Tibial nerve (tissue), 4 donors: Measurements from ENCODE around the gene FN3KRP. TPM values are rescaled to one million over a fixed set of nuclear protein-coding genes. Genes with fewer than 3 reads are reported as not detected.

ENCODE experiments used
- DNase-seq, 2 donors: peaks; one replicate each; pipeline ENCODE4 v3.0.0-alpha.2; 2019; ENCODE audit warnings: low spot score in 2 of 2
- H3K27ac ChIP-seq, 4 donors: fragments of 200-600 bp; sonication (generic) in 3 of 4; one replicate each; pipeline ENCODE4 v1.5.1; 2017 to 2019; ENCODE audit warnings: mild to moderate bottlenecking in 1 of 4
- H3K27me3 ChIP-seq, 2 donors: fragments of 200-600 bp; sonication (generic) in 1 of 2; one replicate each; pipeline versions ENCODE4 v1.5.1 to v1.6.0; 2017 to 2019
- H3K36me3 ChIP-seq, 3 donors: fragments of 200-600 bp; sonication (generic); one replicate each; pipeline ENCODE4 v1.5.1; 2018 to 2019
- H3K4me1 ChIP-seq, 4 donors: fragments of 200-600 bp; sonication (generic) in 3 of 4; one replicate each; pipeline ENCODE4 v1.5.1; 2017 to 2019
- H3K4me3 ChIP-seq, 4 donors: fragments of 200-600 bp; sonication (generic) in 3 of 4; one replicate each; pipeline ENCODE4 v1.5.1; 2017 to 2019; ENCODE audit warnings: mild to moderate bottlenecking in 1 of 4, moderate library complexity in 1 of 4
- H3K9me3 ChIP-seq, 4 donors: fragments of 200-600 bp; sonication (generic) in 3 of 4; one replicate each; pipeline ENCODE4 v1.5.1; 2017 to 2019
- EP300 ChIP-seq, 2 donors: sonication (generic); formaldehyde crosslinking; IDR thresholded peaks; one replicate each; pipeline ENCODE4 v1.6.1; 2017; ENCODE audit warnings: antibody characterized with exemption in 2 of 2, mild to moderate bottlenecking in 1 of 2
- POLR2A ChIP-seq, 2 donors: fragments of 450-650 bp; IDR thresholded peaks; one replicate each; pipeline ENCODE4 v1.6.1; 2017; ENCODE audit warnings: antibody characterized with exemption in 2 of 2, mild to moderate bottlenecking in 2 of 2, moderate library complexity in 2 of 2
- WGBS, 2 donors: methylation state at CpG; one replicate each; pipeline ENCODE4 v1.1.5; 2018; 5-methylcytosine and 5-hydroxymethylcytosine counted together
- total RNA-seq, 4 donors: library from RNA; depleted of rRNA; stranded (reverse); fragments of >200 nt; gene quantifications; one replicate each; pipeline ENCODE4 v1.1.0, GENCODE V29; 2016
- TF ChIP-seq, protein P1 (sequence below), 5 experiments: fragments of 200-600 bp in 3 of 5; fragments of 450-650 bp in 2 of 5; sonication (generic) in 3 of 5; IDR thresholded peaks; one replicate each; pipeline ENCODE4 v1.5.1; 2016 to 2019; ENCODE audit warnings: antibody characterized with exemption in 5 of 5, mild to moderate bottlenecking in 3 of 5, moderate library complexity in 2 of 5

FN3KRP gene
- total RNA-seq, 4 donors from 2014 or later, result 17.4 to 22.5 (median 21.0) TPM

DNA sequence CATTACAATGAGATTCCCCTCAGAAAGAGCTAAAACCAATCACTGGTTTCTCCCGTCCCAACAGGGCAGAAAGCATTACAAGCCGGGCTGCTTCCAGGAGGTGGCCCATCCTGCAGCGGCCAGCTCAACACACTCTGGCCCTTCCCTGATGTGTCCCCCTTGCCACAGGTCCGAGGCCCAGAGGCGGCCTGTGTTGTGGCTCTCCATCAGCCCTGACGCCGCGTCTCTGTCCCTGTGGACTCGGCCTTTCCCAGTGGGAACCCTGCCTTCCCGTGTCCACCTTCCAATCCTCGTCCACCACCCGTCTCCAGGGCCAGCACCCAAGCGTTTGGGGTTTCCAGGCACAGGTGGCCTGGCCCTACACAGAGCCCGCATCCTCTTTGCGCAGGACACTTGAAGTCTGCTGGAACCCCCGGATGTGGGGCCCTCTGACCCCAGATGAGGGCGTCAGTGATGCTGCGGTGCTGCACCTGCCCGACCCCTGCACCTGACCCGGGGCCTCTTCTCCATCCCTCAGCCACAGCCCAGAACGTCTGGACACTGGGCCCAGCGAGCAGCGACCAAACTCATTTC is 39.1 kb upstream of the FN3KRP start:
- H3K4me1 ChIP-seq, result peaks cover 0 to 20% (median 2%) of the 10 kb centered on the region in 4 donors
- H3K27me3 ChIP-seq, result no peaks in the 10 kb centered on the region
- TF ChIP-seq EP300 (IDR thresholded peaks at IDR 0.05), result no peak
- TF ChIP-seq POLR2A (IDR thresholded peaks at IDR 0.05), result no peak
- TF ChIP-seq, protein P1, sequence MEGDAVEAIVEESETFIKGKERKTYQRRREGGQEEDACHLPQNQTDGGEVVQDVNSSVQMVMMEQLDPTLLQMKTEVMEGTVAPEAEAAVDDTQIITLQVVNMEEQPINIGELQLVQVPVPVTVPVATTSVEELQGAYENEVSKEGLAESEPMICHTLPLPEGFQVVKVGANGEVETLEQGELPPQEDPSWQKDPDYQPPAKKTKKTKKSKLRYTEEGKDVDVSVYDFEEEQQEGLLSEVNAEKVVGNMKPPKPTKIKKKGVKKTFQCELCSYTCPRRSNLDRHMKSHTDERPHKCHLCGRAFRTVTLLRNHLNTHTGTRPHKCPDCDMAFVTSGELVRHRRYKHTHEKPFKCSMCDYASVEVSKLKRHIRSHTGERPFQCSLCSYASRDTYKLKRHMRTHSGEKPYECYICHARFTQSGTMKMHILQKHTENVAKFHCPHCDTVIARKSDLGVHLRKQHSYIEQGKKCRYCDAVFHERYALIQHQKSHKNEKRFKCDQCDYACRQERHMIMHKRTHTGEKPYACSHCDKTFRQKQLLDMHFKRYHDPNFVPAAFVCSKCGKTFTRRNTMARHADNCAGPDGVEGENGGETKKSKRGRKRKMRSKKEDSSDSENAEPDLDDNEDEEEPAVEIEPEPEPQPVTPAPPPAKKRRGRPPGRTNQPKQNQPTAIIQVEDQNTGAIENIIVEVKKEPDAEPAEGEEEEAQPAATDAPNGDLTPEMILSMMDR (IDR thresholded peaks at IDR 0.05), result no peak
- DNase-seq, result no peak
- peaks cover 0 to 15% (median 5%) of the 10 kb centered on the region in 4 donors for H3K9me3 ChIP-seq
- WGBS, 2 donors, result 82 to 89% methylated on average over 23 of the region's 23 CpGs
- no peak overlapping the region for H3K4me3 ChIP-seq
- H3K36me3 ChIP-seq, result peaks cover 0 to 9% (median 0%) of the 10 kb centered on the region in 3 donors
- H3K27ac ChIP-seq, result no peak overlapping the region

DNA sequence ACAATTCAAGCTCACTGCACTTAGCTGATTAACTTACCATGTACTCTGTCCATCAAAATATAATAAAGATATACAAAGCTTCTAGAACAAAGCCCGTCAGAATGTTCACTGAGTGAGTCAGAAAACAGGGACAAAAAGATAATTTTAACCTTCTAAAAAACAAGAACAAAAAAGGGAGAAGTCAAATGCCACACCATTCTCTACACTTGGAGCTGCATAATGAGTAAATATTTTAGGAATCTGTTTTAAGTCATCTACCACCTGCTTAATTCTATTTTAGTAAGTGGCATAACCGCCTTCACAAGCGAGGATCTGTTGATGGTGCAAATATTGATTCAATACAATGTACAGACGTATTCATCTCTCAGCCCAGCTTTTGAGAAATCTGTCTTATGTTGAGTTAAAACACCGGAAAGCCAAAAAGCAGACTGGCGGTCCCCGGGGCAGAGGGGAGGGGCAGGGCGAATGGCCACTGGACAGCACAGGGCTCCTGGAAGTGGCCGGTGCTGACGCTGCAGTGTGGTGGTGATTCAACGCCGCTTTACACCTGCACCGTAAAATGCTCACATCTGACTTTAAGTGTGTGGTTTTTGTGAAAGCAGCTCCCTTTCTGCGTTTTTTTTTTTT is 38.1 kb upstream of the FN3KRP start:
- 86 to 91% methylated on average over 14 of the region's 14 CpGs for WGBS, 2 donors
- TF ChIP-seq EP300 (IDR thresholded peaks at IDR 0.05), result no peak
- TF ChIP-seq, protein P1 (IDR thresholded peaks at IDR 0.05), result no peak
- TF ChIP-seq POLR2A (IDR thresholded peaks at IDR 0.05), result no peak
- Histone ChIP-seq H3K4me3 (no peak overlapping the region), H3K9me3 (peaks cover 0 to 15% (median 5%) of the 10 kb centered on the region in 4 donors), H3K27me3 (no peaks in the 10 kb centered on the region), H3K36me3 (peaks cover 0 to 9% (median 0%) of the 10 kb centered on the region in 3 donors), H3K27ac (no peak overlapping the region), H3K4me1 (peaks cover 0 to 17% (median 2%) of the 10 kb centered on the region in 4 donors)
- DNase-seq, result no peak

DNA sequence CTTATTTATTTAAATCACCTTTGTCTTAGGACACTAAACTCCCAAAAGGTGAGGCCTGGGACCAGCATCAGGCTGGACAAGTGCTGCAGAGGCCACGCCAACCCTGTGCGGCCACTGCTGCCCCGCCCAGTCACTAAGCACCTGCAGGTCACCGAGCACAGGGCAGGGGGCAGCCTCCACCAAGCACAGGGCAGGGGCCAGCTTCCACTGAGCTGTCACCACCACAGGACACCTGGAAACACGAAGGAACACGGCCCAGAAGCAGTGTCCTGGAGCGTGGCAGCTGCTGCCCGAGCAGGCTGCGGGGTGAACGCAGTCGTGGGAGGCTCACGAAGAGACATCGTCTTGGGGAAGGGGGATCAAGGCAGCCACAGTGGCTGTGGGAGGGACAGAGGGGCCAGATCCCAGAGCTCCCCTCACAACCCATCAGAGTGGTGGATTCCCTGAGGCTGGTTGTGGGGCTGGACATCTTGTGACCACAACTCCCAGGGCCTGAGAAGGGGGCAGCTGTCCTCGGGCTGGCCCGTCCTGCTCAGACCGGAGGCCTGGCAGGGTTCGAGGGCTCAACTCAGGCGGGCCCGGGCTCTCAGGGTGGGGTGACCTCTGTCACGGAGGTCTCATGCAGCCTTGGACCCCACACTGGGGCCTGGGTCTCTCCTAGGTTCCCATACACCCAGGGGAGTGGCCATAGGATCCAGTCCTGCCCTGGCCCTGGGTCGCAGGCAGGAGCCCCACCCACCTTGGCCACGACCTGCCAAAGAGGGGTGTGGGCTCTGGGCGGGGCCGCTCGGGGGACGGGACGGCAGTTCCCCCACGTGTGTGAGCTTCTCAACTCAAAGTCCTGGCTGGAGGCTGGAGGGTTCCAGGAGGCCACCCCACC is 36.7 kb upstream of the FN3KRP start:
- peaks cover 0 to 15% (median 5%) of the 10 kb centered on the region in 4 donors for H3K9me3 ChIP-seq
- H3K36me3 ChIP-seq, result peaks cover 0 to 9% (median 0%) of the 10 kb centered on the region in 3 donors
- no peak for DNase-seq
- WGBS, 2 donors, result 82 to 90% methylated on average over 21 of the region's 28 CpGs
- peaks cover 0 to 10% (median under 1%) of the 10 kb centered on the region in 4 donors for H3K4me1 ChIP-seq
- no peak overlapping the region for H3K4me3 ChIP-seq
- H3K27ac ChIP-seq, result no peak overlapping the region
- TF ChIP-seq POLR2A (IDR thresholded peaks at IDR 0.05) (no peak), EP300 (IDR thresholded peaks at IDR 0.05) (no peak)
- TF ChIP-seq, protein P1 (IDR thresholded peaks at IDR 0.05), result no peak
- H3K27me3 ChIP-seq, result no peaks in the 10 kb centered on the region

DNA sequence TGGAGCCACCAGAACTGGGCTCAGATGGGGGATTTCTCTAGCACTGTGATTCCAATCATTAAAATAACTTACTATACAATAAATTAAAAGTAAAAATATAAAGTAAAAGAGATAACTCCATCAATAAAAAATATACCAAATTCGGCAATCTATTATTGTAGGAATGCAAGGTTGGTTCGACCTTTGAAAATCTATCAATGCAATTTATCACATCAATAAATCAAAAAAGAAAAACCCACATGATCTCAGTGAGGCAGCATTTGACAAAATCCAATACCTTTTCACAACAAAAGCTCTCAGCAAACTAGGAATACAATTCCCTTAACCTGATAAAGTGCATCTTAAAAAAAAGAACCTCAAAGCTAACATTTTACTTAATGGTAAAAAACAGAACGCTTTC is 35.0 kb upstream of the FN3KRP start:
- TF ChIP-seq POLR2A (IDR thresholded peaks at IDR 0.05) (no peak), EP300 (IDR thresholded peaks at IDR 0.05) (no peak)
- TF ChIP-seq, protein P1 (IDR thresholded peaks at IDR 0.05), result no peak
- no peak for DNase-seq
- H3K4me1 ChIP-seq, result no peaks in the 10 kb centered on the region
- no peak overlapping the region for H3K4me3 ChIP-seq
- no peak overlapping the region for H3K27ac ChIP-seq
- peaks cover 0 to 15% (median 5%) of the 10 kb centered on the region in 4 donors for H3K9me3 ChIP-seq
- 92 to 96% methylated on average over 3 of the region's 3 CpGs for WGBS, 2 donors
- H3K27me3 ChIP-seq, result no peaks in the 10 kb centered on the region
- peaks cover 0 to 9% (median 0%) of the 10 kb centered on the region in 3 donors for H3K36me3 ChIP-seq
